ENCODE results near the gene COQ5.
A peak's percentile ranks its signal among the peaks of the same experiment; 100 is the strongest.
"Not testable (repeated sequence)": the region's sequence is repeated elsewhere in the genome, so short reads cannot be mapped to it uniquely, and the experiment has no call there.

The COQ5 gene

DNA sequence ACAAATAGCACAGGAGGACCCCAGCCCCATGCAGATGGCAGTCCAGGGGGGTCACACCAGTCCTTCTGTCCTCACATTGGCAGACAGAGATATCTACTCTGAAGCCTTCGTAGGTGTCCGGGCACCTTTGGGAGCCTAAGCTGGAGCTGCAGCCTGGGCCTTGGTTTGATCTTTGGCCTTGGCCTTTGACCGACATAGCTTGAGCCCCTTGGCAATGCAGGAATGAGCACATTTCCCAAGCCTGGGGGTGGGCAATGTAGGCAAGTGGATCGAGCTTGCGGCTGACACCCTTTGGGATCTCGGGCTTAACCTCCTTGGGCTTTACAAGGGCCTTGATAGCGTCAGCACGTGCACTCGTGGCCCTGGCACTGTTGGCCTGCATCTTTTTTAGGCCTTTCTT, 6.4 kb downstream of the COQ5 start:
- no peak for DNase-seq

DNA sequence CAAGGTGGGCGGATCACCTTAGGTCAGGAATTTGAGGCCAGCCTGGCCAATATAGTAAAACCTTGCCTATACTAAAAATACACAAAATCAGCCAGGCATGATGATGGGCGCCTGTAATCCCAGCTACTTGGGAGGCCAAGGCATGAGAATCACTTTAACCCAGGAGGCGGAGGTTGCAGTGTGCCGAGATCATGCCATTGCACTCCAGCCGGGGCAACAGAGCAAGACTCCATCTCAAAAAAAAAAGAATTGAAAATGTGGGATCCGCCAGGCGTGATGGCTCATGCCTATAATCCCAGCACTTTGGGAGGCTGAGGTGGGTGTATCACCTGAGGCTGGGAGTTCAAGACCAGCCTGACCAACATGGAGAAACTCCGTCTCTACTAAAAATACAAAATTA, 9.6 kb downstream of the COQ5 start:
- DNase-seq: not testable (repeated sequence)

DNA sequence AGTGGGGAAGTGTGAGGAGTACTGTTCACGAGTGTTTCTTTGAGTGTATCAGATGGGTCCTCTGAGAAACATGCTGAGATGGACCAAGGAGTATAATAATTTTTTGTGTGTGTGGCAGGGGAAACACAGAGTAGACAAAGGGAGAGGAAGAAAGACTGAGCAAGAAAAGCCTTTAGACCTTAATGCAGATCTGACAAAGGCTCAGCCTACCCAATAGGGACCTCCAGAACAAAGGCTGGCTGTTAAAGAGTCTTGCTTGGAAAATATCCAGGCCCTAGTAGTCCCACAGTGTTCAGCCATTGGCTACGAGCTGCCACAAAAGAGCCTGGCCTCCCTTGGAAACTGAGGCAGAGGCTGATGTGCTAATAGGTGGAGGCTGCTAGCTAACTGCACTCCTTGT, 13.5 kb downstream of the COQ5 start:
- DNase-seq: no peak

DNA sequence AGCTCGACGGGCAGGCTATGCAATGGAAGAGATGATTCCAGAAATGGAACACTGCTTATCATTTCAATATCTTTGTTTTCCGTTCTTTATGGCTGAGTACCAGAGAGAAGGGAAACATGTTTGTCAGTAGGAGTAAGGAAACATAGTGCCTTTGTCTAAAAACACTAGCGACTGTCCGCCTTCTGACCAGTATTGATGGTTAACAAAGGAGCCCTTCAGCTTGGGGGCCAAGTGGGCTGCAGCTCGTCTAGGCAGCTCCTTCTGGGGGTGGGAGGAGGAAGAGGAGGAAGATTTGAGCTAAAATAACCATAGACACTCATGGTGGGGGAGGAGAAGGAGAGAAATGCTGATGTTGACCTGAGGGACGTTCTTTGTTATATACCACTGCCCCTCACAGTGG, 15.0 kb downstream of the COQ5 start:
- DNase-seq: no peak

DNA sequence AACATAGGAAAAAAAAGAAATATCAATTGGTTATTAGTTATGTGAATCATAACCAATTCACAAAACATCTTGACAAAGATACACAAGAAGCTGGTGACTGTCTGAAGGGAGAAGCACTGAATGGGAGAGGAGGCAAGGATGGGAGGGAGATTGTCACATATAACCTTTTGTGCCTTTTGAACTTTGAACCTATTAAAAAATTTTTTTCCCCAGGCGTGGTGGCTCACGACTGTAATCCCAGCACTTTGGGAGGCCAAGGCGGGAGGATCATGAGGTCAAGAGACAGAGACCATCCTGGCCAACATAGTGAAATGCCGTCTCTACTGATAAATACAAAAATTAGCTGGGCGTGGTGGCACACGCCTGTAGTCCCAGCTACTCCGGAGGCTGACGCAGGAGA, 20.4 kb downstream of the COQ5 start:
- DNase-seq: no peak

DNA sequence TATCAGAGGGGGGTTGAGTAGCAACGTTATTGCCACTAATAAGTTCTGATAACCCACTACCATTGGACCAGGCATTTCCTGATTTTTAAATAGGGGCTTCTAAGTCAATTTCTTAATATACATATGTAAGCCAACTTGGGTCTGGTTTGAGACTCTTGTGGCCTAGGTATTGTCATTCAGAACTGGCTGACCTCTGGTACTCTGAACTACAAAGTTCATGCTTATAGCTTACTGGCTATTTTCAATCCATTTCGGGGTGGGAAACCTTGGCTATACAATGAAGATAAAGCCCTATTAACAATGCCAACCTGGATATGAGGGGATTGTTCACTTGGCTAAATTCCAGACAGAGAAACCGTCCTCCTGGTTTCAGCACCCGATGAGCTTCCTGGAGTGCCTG, 24.4 kb downstream of the COQ5 start:
- no peak for DNase-seq

DNA sequence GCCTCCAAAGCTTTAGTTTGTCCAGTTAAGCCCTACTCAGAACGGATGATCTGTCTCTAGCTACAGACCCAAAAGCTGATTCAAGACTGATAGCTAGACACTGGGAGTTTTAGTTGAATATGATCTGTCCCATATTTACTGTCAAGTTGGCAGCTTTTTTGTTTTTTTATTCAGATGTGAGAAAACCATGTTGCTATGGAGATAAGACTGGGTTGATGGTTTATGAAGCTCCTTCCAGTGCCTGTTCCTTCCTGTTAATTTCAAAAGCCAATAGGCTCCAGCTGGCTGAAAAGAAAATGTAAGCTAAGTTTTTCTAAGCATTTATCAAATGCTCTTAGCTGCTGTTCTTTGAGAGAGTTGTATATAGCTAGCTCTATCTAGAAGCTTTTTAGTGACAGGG, 28.4 kb downstream of the COQ5 start:
- no peak for DNase-seq

DNA sequence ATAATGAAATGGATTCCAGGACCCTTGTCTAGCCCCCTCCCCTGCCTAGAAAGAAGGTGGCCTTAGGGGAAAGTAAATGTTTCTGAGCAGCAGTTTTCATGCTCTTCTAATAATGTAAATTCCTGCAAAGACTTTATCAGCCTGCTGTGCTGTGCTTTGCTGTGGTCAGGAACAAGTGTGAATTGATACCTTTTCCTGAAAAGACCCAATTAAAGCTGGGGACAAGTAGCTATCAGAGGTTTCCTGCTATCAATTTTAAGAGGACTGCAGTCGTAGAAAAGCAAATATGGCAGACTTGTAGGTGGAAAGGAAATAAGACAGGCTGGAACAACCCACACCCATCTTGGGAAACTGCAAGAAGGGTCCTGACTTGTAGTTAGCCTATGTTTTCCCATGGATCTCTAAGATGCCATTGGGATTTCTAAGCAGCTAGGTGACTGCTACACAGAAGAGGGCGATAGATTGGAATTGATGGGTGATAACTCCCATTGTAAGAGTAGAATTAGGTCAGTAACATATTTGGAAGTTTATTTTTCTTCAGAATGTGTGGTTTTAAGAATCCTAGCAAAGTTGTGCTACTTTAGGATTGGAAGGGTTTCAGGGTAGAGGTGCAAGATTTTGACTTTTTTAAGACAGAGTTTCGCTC, 30.0 kb downstream of the COQ5 start:
- no peak for DNase-seq

DNA sequence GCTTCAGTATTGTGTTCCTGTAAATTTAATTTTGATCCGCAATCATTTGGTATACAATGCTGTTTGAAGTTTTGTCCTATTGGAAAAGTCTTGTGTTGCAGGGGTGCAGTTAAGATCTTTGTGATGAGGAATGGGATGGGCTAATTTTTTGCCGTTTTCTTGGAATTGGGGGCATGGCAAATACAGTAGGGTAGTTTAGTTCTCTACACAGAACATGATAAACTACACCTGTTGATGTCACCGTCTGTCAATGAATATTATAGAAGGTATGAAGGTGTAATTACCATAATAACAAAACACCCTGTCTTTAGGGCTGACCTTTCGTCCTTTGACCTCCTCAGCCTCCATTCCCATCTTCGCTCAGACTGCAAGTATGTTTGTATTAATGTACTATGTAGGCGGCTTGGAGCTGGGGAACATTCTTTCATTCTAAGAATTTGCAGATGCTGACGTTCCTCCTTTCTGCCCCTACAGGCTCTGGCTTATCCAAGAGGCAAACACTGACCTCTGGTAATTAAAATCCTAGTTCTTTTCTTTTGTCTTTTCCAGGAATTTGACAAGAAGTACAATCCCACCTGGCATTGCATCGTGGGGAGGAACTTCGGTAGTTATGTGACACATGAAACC, 31.3 kb downstream of the COQ5 start:
- no peak for DNase-seq

DNA sequence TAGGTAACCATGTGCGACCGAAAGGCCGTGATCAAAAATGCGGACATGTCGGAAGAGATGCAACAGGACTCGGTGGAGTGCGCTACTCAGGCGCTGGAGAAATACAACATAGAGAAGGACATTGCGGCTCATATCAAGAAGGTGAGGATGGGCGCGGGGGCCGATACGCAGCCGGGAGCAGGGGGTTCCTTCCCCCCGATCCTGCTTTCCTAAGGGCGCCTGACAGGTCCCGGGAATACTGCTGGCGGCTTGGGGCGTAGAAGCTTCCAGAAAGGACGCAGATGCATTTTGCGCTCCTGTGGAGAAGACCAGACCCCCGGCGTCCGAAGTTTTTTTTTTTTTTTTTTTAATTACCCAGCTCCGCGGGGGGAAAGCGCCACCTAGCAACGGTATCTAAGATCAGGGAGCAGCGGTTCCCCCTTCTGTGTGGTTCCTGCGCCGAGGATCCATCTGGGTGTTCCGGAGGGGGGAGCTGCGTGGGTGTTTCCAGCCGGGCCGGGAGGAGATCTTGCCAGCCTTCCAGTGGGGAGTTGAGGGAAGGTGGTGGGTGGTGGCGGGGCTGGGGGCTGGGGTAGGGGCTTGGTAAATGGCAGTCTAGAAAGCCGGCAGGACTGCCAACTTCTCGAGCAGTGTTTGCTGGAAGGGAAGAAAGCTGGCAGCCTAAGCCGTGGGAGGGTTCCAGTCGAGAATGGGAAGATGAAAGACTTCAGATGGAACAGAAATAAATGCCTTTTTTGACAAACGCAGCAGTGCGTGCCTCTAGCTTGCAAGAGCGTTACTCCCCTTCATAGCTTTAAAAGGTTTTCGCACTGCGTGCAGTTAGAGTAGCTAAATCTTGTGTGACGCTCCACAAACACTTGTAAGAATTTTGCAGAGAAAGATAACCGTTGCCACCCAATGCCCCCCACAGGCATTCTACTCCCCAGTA, 32.3 kb downstream of the COQ5 start:
- peak; percentile 39 for DNase-seq

DNA sequence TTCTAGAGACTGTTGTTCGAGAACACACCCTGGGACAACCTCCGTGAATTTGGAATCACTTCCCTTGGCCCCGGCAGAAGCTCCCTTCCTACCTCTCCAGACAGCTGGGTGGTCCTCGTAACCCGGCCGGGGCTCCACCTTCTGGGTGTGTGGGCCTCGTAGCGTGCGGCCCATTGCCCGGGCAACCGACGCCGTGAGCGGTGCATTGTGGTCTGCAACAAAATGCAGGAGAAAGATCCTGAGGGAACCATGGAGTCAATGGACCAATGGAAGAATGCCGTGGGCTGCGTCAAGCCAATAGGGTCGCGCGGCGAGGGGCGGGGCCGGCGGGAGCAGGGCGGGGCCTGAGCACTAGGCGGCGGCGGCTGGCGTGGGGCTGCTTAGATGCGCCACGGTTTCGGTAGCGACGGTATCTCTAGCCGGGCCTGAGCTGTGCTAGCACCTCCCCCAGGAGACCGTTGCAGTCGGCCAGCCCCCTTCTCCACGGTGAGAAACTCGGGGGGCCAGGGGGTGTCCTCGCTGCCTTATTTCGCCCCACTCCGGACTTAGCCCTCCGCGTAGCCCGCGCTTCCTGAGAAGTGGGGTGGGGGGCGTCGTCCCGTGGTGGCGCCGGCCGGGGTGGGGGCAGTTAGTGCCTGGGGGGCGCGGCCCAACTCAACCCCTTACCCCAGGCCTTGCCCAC, 33.1 kb downstream of the COQ5 start, which contains the start of gene DYNLL1:
TSS of gene DYNLL1 (plus strand) at position 383 of the 682 bp plus-strand sequence. CDS start 309 bp downstream, outside the sequence.
- DNase-seq: peak; percentile 98

DNA sequence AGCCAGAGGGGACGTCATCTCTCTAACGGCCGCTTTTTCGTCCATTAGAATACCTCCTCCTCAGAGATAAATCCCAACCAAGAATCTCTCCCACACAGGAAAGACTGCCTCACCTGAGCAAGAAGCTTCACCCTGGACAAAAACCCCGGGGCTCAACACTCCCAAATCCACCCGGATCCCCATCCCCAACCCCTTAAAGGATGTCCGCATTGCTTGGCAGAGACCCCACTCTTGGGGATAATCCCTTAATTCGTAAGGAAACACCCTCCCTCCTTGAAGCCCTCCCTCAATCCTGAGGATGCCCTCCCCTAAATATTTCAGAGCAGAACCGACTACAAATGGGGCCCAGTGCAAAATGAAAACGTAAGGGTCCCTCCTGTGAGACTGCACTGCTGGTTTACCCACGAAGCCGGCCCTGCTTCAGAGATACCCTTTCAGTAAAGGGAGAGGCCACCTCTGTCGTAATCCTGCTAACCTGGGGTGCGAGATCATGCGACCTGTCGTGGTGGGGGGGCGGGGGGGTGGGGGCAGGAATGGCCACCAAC, 33.7 kb downstream of the COQ5 start:
- no peak for DNase-seq

DNA sequence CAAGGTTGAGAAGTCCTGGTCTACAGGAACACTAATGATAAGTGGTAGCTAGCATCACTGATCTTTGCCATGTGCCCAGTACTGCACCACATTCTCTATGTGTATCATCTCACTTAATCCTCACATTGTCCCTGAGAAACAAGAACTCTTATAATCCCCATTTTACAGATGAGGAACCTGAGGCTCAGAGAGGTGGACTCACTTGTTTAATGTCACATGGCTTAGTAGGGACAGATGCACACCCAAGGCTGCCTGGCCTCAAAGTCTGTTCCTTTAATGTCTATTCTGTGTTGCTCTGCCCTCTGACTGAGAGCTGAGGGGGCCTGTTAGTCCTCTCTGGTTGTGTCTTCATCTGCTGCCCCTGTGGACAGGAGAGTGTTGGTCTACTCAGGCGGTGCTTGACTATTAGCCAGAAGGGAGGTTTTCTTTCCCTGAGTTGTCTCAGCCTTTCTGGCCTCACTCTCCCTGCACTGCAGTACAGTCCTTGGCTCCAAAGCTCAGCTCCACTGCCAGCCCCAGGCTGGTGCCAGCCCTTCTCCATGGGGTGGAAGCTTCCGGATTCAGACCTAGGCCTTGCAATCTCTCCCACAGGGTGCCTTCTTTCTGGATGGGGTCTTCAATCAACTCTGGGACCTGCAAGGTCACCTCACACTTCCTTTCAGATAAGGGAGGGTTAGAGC, 38.0 kb downstream of the COQ5 start:
- no peak for DNase-seq

DNA sequence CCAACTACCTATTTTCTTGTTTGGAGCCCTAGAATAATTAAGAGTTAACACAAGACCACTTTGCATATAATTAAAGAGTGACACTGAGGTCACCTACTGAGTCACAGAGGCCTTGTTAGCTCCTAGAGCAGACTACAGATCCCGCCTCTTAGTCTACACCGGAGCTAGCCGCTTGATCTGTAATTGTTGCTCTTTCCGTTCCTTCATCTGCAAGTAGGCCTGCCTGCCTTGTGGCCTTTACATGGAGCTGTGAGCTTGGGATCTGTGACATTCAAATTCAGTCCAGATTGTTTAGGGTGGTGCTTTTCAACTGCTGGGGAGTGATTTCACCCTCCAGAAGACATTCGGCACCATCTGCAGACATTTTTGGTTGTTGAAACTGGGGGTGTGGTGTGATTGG, 38.6 kb downstream of the COQ5 start:
- no peak for DNase-seq

DNA sequence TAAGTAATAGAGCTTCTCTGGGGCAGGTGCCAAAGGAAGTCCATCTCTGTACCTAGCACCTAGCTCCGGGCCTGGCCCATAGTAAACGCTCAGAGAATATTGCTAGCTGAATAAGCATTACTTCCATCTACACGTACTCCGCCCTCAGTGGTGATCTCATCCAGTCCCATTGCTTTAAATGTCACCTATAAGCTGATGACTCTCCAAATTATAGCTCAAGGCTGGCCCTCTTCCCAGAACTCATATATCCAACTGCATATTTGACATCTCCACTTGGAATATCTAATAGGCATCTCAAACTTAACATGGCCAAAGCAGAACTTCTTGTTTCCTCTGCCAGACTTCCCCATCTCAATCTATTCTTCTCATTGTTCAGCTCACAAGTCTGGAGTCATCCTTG, 39.9 kb downstream of the COQ5 start:
- DNase-seq: no peak

DNA sequence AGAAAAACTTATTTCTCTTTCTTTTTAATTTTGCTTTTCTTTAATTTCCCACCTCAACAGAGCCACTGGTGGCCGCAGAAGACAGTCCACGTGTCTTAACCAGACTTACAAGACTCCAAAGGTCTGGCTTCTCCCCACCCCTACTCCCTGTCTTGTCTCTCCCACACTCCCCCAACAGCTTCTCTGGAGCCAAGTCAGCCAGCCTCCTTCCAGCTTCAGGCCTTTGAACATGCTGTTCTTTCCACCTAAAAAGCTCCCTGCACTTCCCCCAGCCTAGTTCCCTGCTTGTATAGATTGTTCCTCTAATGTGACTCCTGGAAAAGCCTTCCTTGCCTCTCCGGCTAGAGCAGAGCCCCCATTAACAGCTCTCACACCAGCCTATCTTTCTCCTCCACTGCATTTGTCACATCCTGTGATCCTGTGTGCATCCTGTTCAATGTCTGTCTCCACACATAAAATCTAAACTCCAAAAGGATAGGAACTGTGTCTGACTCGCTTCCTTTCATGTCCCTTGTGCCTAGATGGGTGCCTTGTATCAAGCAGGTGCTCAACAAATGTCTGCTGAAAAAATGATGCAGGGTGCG, 40.8 kb downstream of the COQ5 start:
- no peak for DNase-seq

DNA sequence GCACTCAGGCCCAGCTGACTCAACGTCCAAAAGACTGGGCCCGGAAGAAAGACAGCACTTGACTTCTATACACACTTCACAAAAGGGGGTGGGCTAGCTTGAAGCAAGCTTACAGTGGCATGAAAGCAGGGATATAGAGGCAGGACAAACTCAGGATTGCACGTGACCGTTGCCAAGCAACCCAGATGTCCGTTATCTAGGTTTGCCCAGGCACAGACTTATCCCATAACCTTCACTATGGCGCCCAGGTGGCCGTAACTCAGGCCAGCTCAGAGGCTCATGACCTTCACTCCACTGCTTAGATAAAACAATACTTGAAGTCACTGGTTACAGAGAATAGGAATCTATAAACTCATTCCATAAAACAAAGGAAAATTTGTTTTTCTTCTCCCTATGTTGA, 41.4 kb downstream of the COQ5 start:
- not testable (repeated sequence) for DNase-seq

DNA sequence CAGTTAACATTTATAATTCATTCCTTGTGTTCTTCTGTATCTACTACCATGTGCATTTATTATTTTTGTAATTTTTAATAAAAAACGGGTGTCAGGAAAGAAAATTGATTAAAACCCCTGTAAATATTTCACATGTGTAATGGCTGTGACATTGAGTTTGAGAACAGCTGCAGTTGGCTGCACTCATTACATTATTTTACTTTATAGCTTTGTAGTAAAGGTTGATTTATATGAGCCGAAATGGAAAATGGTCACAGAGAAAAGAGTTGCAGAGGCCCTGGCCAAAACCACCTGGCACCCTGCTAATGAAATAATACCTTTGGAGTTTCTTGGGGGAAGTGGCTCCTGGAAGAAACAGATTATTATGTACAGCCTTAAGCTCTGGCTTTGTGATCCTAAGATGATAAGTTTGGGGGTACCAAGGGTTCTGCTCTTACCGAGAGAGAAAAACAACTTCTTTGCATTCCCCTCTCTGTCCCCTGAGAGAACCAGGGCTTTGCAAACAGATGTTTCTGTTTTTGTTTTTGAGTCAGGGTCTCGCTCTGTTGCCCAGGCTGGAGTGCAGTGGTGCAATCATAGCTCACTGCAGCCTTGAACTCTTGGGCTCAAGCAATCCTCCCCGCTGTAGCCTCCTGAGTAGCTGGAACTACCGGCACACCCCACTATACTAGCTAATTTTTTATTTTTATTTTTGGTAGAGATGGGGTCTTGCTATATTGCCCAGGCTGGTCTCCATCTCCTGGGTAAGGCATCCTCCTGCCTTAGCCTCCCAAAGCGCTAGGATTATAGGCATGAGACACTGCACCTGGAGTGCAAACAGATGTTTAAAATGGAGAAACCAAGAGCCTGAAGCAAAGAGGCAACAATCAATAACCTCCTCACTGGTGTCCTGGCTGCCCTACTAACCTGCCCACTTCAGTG, 42.7 kb downstream of the COQ5 start:
- DNase-seq: no peak

DNA sequence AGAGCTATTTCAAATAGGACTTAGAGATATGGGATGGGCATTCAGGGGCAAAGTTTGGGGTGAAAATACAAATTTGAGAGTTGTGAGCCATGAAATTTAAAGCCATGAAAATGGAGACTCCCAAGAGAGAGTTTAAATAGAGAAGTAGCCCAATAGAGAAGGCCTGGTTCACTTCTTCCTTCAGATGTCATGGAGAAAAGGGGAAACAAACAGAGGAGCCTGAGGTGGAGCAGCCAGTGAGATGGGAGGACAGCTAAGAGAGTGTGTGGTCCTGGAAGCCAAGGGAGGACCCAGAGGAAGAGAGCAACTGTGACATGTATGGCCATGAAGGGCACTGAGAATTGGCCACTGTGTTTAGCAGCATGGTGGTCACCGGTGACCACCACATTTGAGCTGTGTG, 45.3 kb downstream of the COQ5 start:
- no peak for DNase-seq

DNA sequence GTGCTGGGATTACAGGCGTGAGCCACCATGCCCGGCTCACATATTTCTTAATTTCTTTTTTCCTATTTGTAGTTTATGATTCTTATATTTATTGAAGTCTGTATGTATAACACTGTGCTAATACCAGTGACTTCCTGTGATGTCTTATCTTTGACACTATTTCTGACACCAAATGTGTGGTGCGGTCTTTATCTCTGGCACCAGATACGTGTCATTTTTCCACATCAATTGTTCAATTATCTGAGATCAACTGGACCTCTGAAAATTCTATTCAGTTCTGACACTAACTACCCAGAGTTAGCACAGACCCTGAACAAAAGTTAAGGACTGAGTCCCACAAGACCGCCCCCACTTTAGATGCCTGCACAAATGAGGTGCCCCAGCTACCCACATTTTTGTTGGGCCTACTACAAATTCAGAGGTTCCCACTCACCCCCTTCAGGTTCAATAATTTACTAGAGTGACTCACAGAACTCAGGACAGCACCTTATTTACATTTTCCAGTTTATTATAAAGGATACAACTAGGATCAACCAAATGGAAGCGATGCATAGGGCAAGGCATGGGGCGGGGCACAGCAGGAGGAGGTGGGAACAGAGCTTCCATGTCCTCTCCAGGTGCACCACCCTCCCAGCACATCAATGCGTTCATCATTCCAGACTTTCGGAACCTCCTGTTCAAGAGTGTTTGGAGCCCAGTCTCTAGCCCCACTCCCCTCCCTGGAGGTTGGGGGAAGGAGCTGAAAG, 47.8 kb downstream of the COQ5 start:
- no peak for DNase-seq

Data from activated CD4-positive, alpha-beta T cell treated with anti-CD3 and anti-CD28 coated beads, Interleukin-2, amount 50 U/mL, for 16 hours (primary cell).